ENCODE measurements around the gene RGS9.

The RGS9 gene

GRCh38 chr17:65265276-65265675 lies 128.1 kb downstream of the RGS9 start:
- DNase-seq = no peak

DNA sequence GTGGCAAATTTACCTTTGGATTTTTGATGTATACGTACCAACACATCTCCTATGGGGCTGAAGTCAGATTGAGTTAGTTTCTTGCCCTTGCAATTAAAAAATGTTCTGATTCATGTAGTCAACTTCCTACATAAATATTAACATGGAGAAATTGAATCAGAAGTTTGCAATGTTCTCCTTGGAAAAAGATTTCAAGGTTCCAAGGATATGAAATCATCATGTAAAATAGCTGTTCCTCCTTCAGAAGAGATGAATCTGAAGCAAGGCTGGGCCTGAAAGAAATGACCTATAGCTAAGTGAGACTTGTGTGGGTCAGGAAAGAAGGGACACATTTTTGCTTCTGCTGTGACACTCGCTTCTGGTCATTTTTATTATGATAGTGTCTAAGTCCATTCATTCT lies 131.7 kb downstream of the RGS9 start:
- no peak for DNase-seq

DNA sequence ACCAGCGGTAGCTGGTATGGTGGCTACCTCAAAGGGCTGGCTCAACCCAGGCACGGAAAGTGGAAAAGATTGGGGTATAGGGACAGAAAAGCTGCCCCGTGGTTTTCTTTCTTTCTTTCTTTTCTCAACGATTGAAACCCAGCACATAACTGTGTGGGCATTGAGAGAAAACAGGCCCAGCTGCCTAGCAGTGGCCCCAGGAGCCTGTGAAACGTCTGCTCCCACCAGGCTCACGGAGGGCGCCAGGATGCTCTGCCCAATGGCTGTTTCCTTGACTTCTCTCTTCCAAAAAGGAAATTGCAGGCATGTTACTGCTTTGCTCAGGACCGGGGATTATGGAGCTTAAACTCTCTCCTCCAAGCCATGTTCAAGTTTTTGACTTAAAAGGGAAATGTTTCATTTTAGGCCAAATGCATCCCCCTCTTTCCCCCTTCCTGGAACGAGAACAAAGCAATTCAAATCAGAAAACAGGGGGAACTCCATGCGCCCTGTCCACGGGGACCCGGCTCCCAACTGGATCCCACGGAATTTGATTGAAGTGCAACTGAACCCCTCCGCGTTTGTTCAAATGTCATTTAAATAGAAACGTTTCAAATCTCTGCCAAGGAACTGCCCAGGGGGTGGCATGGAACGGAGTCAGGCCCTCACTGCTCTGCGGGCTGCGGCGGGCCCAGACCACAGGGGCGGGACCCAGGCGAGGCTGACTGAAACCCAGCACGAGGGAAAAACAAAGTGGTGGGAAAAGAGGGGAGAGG lies 133.5 kb downstream of the RGS9 start:
- no peak for DNase-seq

GRCh38 chr17:65271296-65271695 lies 134.1 kb downstream of the RGS9 start:
- DNase-seq = no peak
